ENCODE results near the gene WDR4.

DNA sequence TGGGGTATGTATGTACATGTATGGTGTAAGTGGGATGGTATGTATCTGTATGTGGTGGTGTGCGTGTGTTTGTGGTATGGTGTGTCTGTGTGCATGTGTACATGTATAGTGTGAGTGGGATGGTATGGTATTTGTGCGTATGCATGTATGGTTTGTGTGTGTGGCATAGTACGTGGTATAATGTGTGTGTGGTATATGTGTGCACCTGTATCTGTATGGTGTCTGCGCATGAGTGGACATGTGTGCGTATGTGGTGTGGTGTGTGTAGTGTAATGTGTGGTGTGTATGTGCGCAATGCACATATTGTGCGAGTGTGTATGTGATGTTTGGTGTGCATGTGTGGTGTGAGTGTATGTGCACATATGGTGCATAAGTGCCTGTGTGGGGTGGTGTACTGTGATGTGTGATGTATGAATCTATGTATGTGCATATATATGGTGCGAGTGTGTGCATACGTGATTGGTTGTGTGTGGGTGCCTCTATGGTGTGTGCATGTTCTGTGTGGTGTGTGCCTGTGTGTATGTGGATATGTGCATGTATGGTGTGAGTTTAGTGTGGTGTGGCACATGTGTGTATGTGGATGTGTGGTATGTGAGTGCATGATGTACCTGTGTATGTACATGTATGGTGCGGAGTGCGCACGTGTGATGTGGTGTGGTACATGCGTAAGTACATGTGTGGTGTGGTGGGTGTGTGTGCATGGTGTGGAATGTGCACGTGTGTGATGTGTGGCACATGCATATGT lies 38.8 kb downstream of the WDR4 start:
- TF ChIP-seq, protein P1, sequence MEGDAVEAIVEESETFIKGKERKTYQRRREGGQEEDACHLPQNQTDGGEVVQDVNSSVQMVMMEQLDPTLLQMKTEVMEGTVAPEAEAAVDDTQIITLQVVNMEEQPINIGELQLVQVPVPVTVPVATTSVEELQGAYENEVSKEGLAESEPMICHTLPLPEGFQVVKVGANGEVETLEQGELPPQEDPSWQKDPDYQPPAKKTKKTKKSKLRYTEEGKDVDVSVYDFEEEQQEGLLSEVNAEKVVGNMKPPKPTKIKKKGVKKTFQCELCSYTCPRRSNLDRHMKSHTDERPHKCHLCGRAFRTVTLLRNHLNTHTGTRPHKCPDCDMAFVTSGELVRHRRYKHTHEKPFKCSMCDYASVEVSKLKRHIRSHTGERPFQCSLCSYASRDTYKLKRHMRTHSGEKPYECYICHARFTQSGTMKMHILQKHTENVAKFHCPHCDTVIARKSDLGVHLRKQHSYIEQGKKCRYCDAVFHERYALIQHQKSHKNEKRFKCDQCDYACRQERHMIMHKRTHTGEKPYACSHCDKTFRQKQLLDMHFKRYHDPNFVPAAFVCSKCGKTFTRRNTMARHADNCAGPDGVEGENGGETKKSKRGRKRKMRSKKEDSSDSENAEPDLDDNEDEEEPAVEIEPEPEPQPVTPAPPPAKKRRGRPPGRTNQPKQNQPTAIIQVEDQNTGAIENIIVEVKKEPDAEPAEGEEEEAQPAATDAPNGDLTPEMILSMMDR (IDR thresholded peaks at IDR 0.05; ENCODE audit: low read depth, low read length, poor library complexity, severe bottlenecking), result no peak
- TF ChIP-seq EZH2phosphoT487 (IDR thresholded peaks at IDR 0.05; ENCODE audit: borderline replicate concordance, low read length), result no peak
